OCI-LY7 (cell line): ENCODE measurements around the gene HTT-AS. TPM values are rescaled to one million over a fixed set of nuclear protein-coding genes. Genes with fewer than 3 reads are reported as not detected.

ENCODE experiments used
- BruUV-seq: library from RNA; stranded (reverse); fragments of 400-500 nt; replicated peaks from 2 replicates; lab custom pipeline; 2021; lab: Mats Ljungman, UMichigan
- CTCF ChIA-PET: fragments of 300-600 bp; sonication (Branson Sonifier 250); formaldehyde crosslinking; loops from one replicate; lab custom pipeline; 2022; ENCODE audit warnings: antibody characterized with exemption; ENCODE audit not compliant: unreplicated experiment; lab: Charles Lee
- POLR2A ChIA-PET: fragments of 300-600 bp; sonication (Branson Sonifier 250); formaldehyde crosslinking; loops from one replicate; lab custom pipeline; 2022; ENCODE audit warnings: antibody characterized with exemption; lab: Charles Lee
- DNase-seq: peaks from one replicate; pipeline ENCODE4 v3.0.0-alpha.2; 2015; ENCODE audit warnings: low spot score
- H2AFZ ChIP-seq: fragments of 200-600 bp; sonication (generic), shearing (Covaris generic); 2 replicates; pipeline ENCODE4 v1.6.1; 2014; ENCODE audit warnings: mild to moderate bottlenecking, antibody characterized with exemption, low read length, moderate library complexity
- H3K27ac ChIP-seq: fragments of 200-600 bp; sonication (generic); 2 replicates; pipeline ENCODE4 v1.5.1; 2014; ENCODE audit warnings: mixed run types, low read depth, mild to moderate bottlenecking, moderate library complexity, low read length, inconsistent platforms; ENCODE audit not compliant: poor library complexity, severe bottlenecking
- H3K36me3 ChIP-seq: fragments of 200-600 bp; sonication (generic); 2 replicates; pipeline ENCODE4 v1.6.1; 2014; ENCODE audit warnings: mild to moderate bottlenecking, antibody characterized with exemption, low read length, moderate library complexity, mixed read lengths; ENCODE audit not compliant: insufficient read depth
- H3K4me1 ChIP-seq: fragments of 200-600 bp; sonication (generic); 2 replicates; pipeline ENCODE4 v1.5.1; 2014; ENCODE audit warnings: mild to moderate bottlenecking, low read length; ENCODE audit not compliant: insufficient read depth, poor library complexity, severe bottlenecking
- H3K4me2 ChIP-seq: fragments of 200-600 bp; sonication (generic); 2 replicates; pipeline ENCODE4 v1.6.1; 2014; ENCODE audit warnings: mild to moderate bottlenecking, low read length
- H3K4me3 ChIP-seq: fragments of 200-600 bp; sonication (generic); 2 replicates; pipeline ENCODE4 v1.5.1; 2014; ENCODE audit warnings: mild to moderate bottlenecking, low read depth, low read length; ENCODE audit not compliant: poor library complexity, severe bottlenecking
- H3K79me2 ChIP-seq: fragments of 200-600 bp; sonication (generic); 2 replicates; pipeline ENCODE4 v1.6.1; 2016; ENCODE audit warnings: low read depth, mild to moderate bottlenecking, low read length, moderate library complexity, mixed read lengths; ENCODE audit not compliant: insufficient read depth
- H3K9me2 ChIP-seq: fragments of 200-600 bp; sonication (generic); 2 replicates; pipeline ENCODE4 v1.6.1; 2016; ENCODE audit warnings: mild to moderate bottlenecking, low read length, mixed read lengths; ENCODE audit not compliant: insufficient read depth
- H3K9me3 ChIP-seq: fragments of 200-600 bp; sonication (generic); 2 replicates; pipeline ENCODE4 v1.6.1; 2014; ENCODE audit warnings: mild to moderate bottlenecking, mixed run types, low read length, mixed read lengths
- H4K20me1 ChIP-seq: fragments of 200-600 bp; sonication (generic); 2 replicates; pipeline ENCODE4 v1.6.1; 2014; ENCODE audit warnings: mild to moderate bottlenecking, antibody characterized with exemption, low read length, moderate library complexity, mixed read lengths; ENCODE audit not compliant: insufficient read depth
- EZH2phosphoT487 ChIP-seq: fragments of 200-600 bp; sonication (generic); IDR thresholded peaks from 2 replicates; pipeline ENCODE4 v1.6.1; 2018; ENCODE audit warnings: low read depth, borderline replicate concordance, mild to moderate bottlenecking, mixed run types, antibody characterized with exemption, low read length, moderate library complexity, mixed read lengths
- intact Hi-C: fragments of 100-400 bp; cut with micrococcal nuclease; formaldehyde crosslinking; loops from one replicate; pipeline ENCODE4 v1.10.0; 2022; ENCODE audit not compliant: unreplicated experiment
- total RNA-seq, 2 experiments: library from RNA; depleted of rRNA in 1 of 2; stranded (reverse); fragments of >200 nt in 1 of 2; shearing (Covaris generic) in 1 of 2; gene quantifications; 2 replicates each; pipeline ENCODE4 v1.2.3, GENCODE V29; 2014 to 2022
- TF ChIP-seq, protein P1 (sequence below): fragments of 200-600 bp; sonication (generic); conservative IDR thresholded peaks from 2 replicates; pipeline ENCODE4 v1.5.1; 2014; ENCODE audit warnings: mild to moderate bottlenecking, antibody characterized with exemption, low read length, moderate library complexity, mixed read lengths

HTT-AS gene
- total RNA-seq, 2 experiments from 2014 or later = not detected

DNA sequence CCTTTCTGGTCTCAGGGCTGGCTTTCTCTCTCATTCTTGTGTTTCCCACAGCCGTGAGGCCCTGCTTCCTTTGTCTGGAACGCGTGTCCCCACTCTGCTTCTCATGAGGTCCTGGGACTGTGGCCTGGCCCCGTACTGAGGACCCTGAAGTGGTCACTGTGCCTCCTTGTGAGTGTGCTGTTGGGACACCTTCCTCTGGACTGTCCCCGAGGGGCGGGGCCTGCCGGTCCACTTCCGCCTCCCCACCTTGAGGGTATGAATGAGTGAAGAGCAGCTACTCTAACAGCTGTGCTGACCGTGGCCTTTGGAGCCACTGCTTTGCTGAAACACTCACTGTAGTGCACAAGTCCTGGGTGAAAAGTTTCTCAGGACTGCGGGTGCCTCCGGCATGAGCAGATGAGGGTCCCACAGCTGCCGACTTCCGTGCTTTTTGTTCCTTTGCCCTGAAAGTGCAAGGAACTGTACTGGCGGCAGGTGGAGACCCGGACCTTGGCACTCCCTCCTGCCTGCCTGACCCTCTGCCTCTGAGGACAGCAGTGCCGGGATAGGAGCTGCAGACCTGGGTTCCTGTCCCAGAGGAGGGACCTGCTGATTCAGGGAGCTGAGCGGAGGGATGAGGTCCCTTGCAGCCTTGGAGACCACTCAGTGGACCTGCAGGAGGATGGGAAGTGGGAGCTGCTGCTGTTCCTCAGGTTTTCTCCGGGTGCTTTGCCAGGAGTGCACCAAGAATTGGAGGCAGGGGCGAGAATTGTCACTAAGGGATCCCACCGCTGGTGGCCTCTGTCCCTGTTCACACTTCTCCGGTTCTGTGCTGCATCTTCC is 38.0 kb downstream of the HTT-AS start:
- H3K9me3 ChIP-seq = no peaks in the 10 kb centered on the region
- H3K79me2 ChIP-seq = no peaks in the 10 kb centered on the region
- H4K20me1 ChIP-seq = no peaks in the 10 kb centered on the region
- no TSS peak for BruUV-seq
- H3K9me2 ChIP-seq = no peaks in the 10 kb centered on the region
- H3K4me1 ChIP-seq = peaks cover 20% of the 10 kb centered on the region
- no peak overlapping the region for H3K27ac ChIP-seq
- no peak overlapping the region for H3K4me2 ChIP-seq
- no peak for DNase-seq
- H3K4me3 ChIP-seq = no peak overlapping the region
- H2AFZ ChIP-seq = no peak overlapping the region
- TF ChIP-seq, protein P1, sequence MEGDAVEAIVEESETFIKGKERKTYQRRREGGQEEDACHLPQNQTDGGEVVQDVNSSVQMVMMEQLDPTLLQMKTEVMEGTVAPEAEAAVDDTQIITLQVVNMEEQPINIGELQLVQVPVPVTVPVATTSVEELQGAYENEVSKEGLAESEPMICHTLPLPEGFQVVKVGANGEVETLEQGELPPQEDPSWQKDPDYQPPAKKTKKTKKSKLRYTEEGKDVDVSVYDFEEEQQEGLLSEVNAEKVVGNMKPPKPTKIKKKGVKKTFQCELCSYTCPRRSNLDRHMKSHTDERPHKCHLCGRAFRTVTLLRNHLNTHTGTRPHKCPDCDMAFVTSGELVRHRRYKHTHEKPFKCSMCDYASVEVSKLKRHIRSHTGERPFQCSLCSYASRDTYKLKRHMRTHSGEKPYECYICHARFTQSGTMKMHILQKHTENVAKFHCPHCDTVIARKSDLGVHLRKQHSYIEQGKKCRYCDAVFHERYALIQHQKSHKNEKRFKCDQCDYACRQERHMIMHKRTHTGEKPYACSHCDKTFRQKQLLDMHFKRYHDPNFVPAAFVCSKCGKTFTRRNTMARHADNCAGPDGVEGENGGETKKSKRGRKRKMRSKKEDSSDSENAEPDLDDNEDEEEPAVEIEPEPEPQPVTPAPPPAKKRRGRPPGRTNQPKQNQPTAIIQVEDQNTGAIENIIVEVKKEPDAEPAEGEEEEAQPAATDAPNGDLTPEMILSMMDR = no peak
- no peak for TF ChIP-seq EZH2phosphoT487
- CTCF ChIA-PET = interaction anchor here (0.6 kb wide), 1 partner anchor 213 kb away, joined by 4 read pairs; the partner anchor contains the start of gene MSANTD1
- intact Hi-C loops = no loop called here
- POLR2A ChIA-PET = no interaction called here
- no peaks in the 10 kb centered on the region for H3K36me3 ChIP-seq

- H4K20me1 ChIP-seq = no peaks in the 10 kb centered on the region
- intact Hi-C loops = no loop called here
- POLR2A ChIA-PET = no interaction called here
- no peaks in the 10 kb centered on the region for H3K36me3 ChIP-seq
- H2AFZ ChIP-seq = no peak overlapping the region
- H3K4me2 ChIP-seq = no peak overlapping the region
- TF ChIP-seq EZH2phosphoT487 = no peak
- TF ChIP-seq, protein P1 = no peak
- H3K4me3 ChIP-seq = no peak overlapping the region
- H3K79me2 ChIP-seq = no peaks in the 10 kb centered on the region
- no peak for DNase-seq
- BruUV-seq = no TSS peak
- CTCF ChIA-PET = no interaction called here
- H3K4me1 ChIP-seq = peaks cover 13% of the 10 kb centered on the region
- no peaks in the 10 kb centered on the region for H3K9me3 ChIP-seq
- H3K27ac ChIP-seq = no peak overlapping the region
- H3K9me2 ChIP-seq = no peaks in the 10 kb centered on the region
Observed at GRCh38 chr4:3035674-3036073, 38.7 kb downstream of the HTT-AS start.

- Histone ChIP-seq H3K4me1 (peaks cover 9% of the 10 kb centered on the region), H3K9me3 (no peaks in the 10 kb centered on the region), H3K27ac (no peak overlapping the region), H3K9me2 (no peaks in the 10 kb centered on the region), H3K4me2 (no peak overlapping the region), H2AFZ (no peak overlapping the region), H3K4me3 (no peak overlapping the region), H3K36me3 (no peaks in the 10 kb centered on the region), H4K20me1 (no peaks in the 10 kb centered on the region), H3K79me2 (no peaks in the 10 kb centered on the region)
- CTCF ChIA-PET = no interaction called here
- POLR2A ChIA-PET = no interaction called here
- TF ChIP-seq, protein P1 = no peak
- TF ChIP-seq EZH2phosphoT487 = no peak
- no peak for DNase-seq
- intact Hi-C loops = no loop called here
- no TSS peak for BruUV-seq
Observed at GRCh38 chr4:3035249-3035648, 39.1 kb downstream of the HTT-AS start.
